HG02763 (cell line): ENCODE results near the gene PRDM5.

Source experiments
- ATAC-seq: cut with Tn5 transposase; IDR thresholded peaks from one replicate; pipeline ENCODE4 v1.9.1; 2021; ENCODE audit warnings: mild to moderate bottlenecking, moderate library complexity; ENCODE audit not compliant: unreplicated experiment

Gene PRDM5

GRCh38 chr4:120718979-120719566, 203.5 kb downstream of the PRDM5 start:
- ATAC-seq, result peak; percentile 80

- no peak for ATAC-seq
Measured at GRCh38 chr4:120716346-120716745, 206.2 kb downstream of the PRDM5 start.

GRCh38 chr4:120714417-120715010, 208.0 kb downstream of the PRDM5 start:
- no peak for ATAC-seq

DNA sequence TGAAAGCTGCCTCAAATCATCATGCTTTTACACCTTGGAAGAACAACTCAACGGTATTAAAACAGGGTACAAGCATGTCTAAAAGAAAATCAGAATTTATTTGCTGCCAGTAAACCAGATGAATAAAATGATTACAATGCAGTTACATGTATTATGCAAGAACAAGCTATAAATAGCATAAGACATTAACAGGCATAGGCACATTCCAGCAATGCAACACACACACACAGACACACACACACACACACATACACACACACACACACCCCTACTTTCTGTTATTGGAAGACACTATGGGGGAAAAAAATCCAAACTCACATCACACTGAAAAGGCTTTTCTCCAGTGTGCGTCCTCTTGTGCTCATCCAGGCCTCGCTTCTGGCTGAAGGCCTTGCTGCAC, 212.5 kb downstream of the PRDM5 start:
- no peak for ATAC-seq

GRCh38 chr4:120704538-120704937, 218.0 kb downstream of the PRDM5 start:
- no peak for ATAC-seq

DNA sequence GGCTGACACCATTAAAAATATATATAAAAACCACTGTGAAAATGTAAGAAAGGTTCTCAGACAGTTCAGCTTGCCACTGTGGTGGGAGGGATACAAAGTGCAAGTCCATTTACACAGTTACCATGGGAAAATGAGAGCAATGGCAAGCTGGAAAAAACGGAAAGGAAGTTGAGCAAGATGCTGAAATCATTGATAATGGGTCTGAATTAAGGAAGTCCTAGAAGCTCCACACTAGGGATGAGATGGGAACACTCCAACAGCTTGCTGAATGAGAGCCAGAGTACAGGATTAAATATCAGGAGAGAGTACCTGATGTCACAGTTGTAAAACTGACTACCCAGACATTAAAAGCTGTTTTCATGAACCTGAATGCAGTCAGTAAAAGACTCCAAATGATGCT, 218.6 kb downstream of the PRDM5 start:
- ATAC-seq, result no peak

- ATAC-seq, result no peak
Measured at GRCh38 chr4:120699354-120699753, 223.2 kb downstream of the PRDM5 start.

- no peak for ATAC-seq
Measured at GRCh38 chr4:120694973-120695372, 227.6 kb downstream of the PRDM5 start.

DNA sequence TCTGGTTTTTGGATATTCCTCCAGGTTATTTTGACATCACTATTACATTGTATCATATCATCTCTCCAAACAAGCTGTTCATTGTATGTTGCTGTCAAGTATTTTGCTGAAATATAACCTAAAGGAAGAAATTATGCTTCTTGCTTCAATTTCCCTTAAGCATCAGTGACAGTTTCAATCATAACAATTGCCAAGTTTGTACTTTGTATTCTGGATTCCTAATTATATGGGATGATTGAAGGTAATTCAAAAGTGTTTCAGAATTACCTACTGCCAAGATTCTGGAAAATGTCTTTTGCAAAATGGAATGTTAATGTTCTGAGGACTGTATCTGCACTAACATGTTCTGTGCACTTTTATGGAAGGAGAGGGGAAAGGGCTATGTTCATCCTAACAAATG, 228.7 kb downstream of the PRDM5 start:
- no peak for ATAC-seq

DNA sequence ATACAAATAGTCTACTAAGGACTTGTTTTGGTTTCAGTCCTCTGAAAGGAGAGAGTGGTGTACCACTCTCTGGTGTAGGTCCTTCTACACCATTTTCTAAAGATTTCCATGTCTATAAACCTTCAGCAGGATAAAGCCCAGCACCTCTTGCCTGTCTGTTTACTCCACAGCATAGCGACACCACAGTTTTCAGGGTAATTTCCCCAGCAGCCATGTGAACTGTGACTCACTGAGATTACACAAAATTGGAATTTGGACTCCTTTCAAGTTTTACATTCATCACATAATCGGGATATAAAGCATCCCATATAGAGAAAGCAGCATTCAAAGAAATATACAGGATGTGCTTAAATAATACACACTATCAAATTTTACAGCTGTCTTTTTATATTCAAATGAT, 229.6 kb downstream of the PRDM5 start:
- no peak for ATAC-seq

GRCh38 chr4:120691536-120691935, 231.0 kb downstream of the PRDM5 start:
- ATAC-seq, result no peak

- ATAC-seq, result no peak
Measured at GRCh38 chr4:120691106-120691505, 231.4 kb downstream of the PRDM5 start.

GRCh38 chr4:120688791-120689190, 233.7 kb downstream of the PRDM5 start:
- no peak for ATAC-seq

DNA sequence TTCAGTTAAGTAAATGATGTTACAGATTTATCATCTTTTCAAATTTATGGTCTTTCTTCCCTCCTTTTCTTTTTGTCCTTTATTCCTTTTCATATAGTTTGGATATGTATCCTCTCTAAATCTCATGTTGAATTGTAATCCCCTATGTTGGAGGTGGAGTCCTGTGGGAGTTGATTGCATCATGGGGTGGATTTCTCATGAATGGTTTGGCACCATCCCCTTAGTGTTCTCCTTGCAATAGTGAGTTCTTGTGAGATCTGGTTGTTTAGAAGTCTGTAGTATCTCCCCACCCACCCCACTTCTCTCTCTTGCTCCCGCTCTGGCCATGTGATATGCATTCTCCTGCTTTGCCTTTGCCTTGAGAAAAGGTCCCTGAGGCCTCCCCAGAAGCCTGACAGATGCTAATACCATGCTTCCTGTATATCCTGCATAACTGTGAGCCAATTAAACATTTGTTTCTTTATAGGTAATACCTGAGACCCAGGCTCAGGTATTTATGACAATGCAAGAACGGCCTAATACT, 236.7 kb downstream of the PRDM5 start:
- ATAC-seq, result no peak

DNA sequence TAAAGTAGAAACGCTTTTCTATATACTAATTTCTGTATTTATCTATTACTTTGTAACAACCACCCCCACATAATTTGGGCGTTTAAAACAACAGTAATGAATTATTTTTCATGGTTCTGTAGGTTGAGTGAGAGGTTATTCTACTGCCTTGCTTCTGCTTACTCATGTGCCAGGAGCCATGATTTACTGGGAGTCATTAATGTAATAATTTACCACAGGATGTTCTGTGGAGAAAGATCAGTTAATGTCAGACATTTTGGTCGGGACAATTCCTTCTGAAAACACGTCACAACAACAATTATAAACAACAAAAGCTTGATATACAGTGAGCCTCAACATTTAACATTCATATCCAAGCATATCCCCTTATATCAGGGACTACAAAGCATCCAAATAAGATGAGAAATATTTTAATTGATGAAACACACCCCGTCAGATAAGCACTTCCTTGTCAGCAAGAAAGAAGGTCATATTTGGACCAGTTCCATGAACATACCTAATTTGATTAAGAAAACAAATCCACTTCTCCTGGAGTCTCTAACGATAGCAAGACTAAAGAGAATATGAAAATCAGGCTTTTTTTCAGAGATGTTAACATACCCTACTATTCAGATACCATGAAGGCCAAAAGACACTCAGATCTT, 238.5 kb downstream of the PRDM5 start:
- no peak for ATAC-seq

DNA sequence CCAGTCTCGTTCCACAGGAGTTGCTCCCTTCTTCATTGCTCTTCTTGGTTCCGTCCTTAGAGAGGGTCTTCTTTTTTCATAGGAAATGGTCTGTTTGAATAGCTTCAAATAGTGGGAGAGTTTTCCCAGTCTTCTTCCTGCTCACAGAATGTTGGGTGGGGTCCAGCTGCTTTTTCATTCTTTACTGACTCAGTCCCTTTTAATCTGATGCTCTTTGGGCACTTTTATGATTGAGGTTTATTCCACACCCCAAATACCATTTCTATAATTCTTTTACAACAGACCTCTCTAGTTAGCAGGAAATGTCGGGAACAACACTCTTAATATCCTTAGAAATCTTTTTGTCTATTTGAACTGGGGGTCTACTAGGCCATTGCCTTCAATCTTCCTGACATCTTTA, 239.5 kb downstream of the PRDM5 start:
- no peak for ATAC-seq

DNA sequence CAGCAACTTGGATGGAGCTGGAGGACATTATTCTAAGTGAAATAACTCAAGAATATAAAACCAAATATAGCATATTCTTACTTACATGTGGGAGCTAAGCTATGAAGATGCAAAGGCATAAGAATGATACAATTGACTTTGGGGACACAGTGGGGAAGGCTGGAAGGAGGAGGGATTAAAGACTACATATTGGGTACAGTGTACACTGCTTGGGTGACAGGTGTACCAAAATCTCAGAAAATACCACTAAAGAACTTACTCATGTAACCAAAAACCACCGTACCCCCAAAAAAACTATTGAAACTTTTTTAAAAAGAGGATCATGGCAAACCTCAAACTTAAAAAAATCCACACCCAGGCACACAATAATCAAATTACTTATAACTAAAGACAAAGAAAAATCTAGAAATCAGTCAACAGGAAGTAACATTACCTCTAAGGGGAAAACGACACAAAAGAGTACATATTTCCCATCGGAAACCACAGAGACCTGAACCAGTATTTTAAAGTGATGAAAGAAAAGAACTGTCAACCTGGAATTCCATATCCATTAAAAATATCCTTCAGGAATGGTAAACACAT, 241.8 kb downstream of the PRDM5 start:
- no peak for ATAC-seq

DNA sequence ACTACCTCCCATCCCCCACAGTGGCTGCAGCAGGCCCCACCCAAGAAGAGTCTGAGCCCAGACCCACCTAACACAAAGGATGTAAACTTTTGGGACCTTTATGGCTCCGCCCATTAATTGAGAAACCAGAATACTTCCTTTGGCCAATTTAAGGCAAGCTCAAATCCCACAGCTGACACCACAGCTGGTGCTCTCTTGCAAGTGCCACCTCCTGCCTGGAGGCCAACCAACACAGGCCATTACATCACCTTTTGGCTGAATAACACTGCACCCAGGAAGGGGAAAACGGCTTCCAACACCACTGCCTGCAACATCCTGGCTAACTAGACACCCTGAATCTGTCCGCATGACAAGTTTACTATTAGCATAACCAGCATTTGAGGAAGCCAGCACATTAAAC, 248.8 kb downstream of the PRDM5 start:
- no peak for ATAC-seq

DNA sequence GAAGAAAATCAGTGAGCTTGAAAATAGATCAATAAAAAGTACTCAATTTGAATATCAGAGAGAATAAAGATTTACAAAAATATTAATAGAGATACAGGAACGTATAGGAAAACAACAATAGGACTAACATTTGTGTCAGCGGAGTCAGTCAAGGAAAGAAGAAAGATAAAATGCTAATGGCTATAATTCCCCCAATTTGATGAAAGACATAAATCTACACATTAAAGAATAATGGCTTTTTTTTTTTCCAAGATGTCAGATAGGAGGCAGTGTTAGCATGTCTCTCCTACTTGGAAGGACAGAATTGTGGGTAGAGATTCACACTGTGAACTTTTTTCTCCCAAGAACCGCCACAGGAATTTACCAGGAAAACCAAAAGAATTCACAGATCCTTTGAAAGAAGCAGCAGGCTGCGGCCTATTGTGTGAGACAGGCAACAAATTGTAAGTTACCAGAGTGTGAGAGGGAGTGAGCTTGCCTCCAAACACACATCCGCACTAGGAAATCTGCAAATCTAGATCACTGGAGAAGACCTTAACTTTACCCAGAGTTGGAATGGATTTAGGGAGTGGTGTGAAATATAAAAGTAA, 249.9 kb downstream of the PRDM5 start:
- no peak for ATAC-seq

DNA sequence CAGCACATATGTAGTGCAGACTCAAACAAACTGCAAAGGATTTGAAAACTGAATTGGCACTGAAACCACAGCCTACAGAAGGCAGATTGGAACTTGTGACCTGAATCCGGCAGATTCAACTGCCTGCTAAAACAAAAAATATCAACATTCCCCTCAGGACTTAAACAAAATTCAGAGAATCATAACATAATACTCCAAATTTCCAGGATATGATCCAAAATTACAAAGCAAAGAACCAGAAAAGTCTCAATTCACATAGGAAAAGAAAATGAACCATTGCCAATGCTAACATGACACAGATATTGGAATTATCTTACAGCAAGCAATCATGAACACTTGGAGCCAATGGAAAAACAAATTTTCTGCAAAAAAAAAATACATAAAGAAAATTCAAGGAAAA, 250.4 kb downstream of the PRDM5 start:
- ATAC-seq, result no peak

DNA sequence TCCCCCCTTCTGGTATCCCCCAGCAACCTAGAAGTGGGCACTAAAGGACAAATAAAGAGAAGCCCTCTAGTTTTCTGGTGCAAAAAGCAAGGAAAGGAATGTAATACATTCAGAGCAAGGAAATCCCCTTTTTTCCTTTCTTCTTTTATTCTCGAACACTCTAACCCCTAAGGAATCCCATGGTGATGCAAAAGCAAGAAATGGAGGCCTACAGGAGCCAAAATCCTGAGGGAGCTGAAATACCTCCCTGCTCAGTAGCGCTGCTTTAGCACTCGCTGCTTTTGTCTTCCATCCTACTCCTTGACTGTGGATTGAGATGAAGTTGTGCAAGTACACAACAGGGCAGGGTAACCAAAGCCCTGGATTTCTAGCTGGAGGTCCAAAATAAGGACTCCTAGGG, 251.0 kb downstream of the PRDM5 start:
- no peak for ATAC-seq

- ATAC-seq, result no peak
Measured at GRCh38 chr4:120667102-120667501, 255.4 kb downstream of the PRDM5 start.
